Endothelial cell of umbilical vein (primary cell): ENCODE data around the gene CELF5. TPM values are rescaled to one million over a fixed set of nuclear protein-coding genes. Genes with fewer than 3 reads are reported as not detected.

Experiments
- BruUV-seq: library from RNA; stranded (reverse); fragments of 400-500 nt; replicated peaks from 2 replicates; lab custom pipeline; 2021; lab: Mats Ljungman, UMichigan
- CTCF ChIA-PET: fragments of 300-600, 350-600 bp; sonication (Branson Sonifier 250); formaldehyde crosslinking; loops from one replicate; lab custom pipeline; 2021; ENCODE audit warnings: antibody characterized with exemption, inconsistent platforms; lab: Charles Lee
- POLR2A ChIA-PET: fragments of 300-600, 350-600 bp; sonication (Branson Sonifier 250); formaldehyde crosslinking; loops from one replicate; lab custom pipeline; 2021; ENCODE audit warnings: antibody characterized with exemption, inconsistent platforms; lab: Charles Lee
- DNase-seq: peaks from one replicate; pipeline ENCODE4 v3.0.0-alpha.2; 2011; ENCODE audit warnings: low read depth, low spot score
- FAIRE-seq: peaks from 2 replicates; lab custom pipeline; 2011; peaks lifted over from hg19 to GRCh38; lab: Jason Lieb, UNC
- H2AFZ ChIP-seq: 2 replicates; pipeline ENCODE4 v1.6.0; 2012; ENCODE audit warnings: low read depth, low read length, control low read depth, inconsistent platforms
- H3K27ac ChIP-seq: 2 replicates; pipeline ENCODE4 v1.5.1; 2011; ENCODE audit warnings: low read depth, mild to moderate bottlenecking, control low read depth, low read length, moderate library complexity; ENCODE audit not compliant: insufficient read depth
- H3K27me3 ChIP-seq, 2 experiments: 2 replicates each; pipeline versions ENCODE4 v1.6.0 to v1.6.1; 2011; ENCODE audit warnings: low read length in 2 of 2, mixed read lengths in 1 of 2; ENCODE audit not compliant: control insufficient read depth in 2 of 2, insufficient read depth in 2 of 2
- H3K36me3 ChIP-seq, 2 experiments: 2 replicates in 1 of 2; 3 replicates in 1 of 2; pipeline ENCODE4 v1.5.1; 2011; ENCODE audit warnings: low read length in 2 of 2, mild to moderate bottlenecking in 1 of 2, moderate library complexity in 1 of 2; ENCODE audit not compliant: control insufficient read depth in 2 of 2, insufficient read depth in 2 of 2; ENCODE audit errors: extremely low read depth in 1 of 2
- H3K4me1 ChIP-seq: 3 replicates; pipeline ENCODE4 v1.5.1; 2011; ENCODE audit warnings: mild to moderate bottlenecking, low read length; ENCODE audit not compliant: control insufficient read depth, insufficient read depth; ENCODE audit errors: extremely low read depth
- H3K4me2 ChIP-seq: 2 replicates; pipeline ENCODE4 v1.6.1; 2011; ENCODE audit warnings: low read length, control low read depth, mixed read lengths; ENCODE audit not compliant: insufficient read depth
- H3K4me3 ChIP-seq, 3 experiments: fragments of 200-600 bp in 1 of 3; sonication (generic), shearing (Covaris generic) in 1 of 3; replicated peaks in 1 of 3; 2 replicates each; pipeline ENCODE4 v1.5.1; 2011 to 2016; ENCODE audit warnings: control low read depth in 3 of 3, low read length in 3 of 3, mild to moderate bottlenecking in 2 of 3, inconsistent platforms in 1 of 3, low read depth in 1 of 3, moderate library complexity in 1 of 3; ENCODE audit not compliant: insufficient read depth in 1 of 3
- H3K79me2 ChIP-seq: 2 replicates; pipeline ENCODE4 v1.6.0; 2012; ENCODE audit warnings: low read length, inconsistent platforms; ENCODE audit not compliant: control insufficient read depth, insufficient read depth
- H3K9ac ChIP-seq: replicated peaks from 2 replicates; pipeline ENCODE3; 2011; ENCODE audit warnings: low read length, control low read depth; ENCODE audit not compliant: insufficient read depth; ENCODE audit errors: extremely low read depth
- H3K9me1 ChIP-seq: replicated peaks from 3 replicates; pipeline ENCODE4 v1.6.0; 2011; ENCODE audit warnings: mild to moderate bottlenecking, low read length; ENCODE audit not compliant: control insufficient read depth, insufficient read depth; ENCODE audit errors: extremely low read depth
- H3K9me3 ChIP-seq: replicated peaks from 2 replicates; pipeline ENCODE4 v1.5.1; 2012; ENCODE audit warnings: low read length, inconsistent platforms; ENCODE audit not compliant: control insufficient read depth, insufficient read depth
- H4K20me1 ChIP-seq: replicated peaks from 2 replicates; pipeline ENCODE3; 2011; ENCODE audit warnings: mild to moderate bottlenecking, low read length; ENCODE audit not compliant: control insufficient read depth, insufficient read depth; ENCODE audit errors: extremely low read depth
- EZH2 ChIP-seq: IDR thresholded peaks from 2 replicates; pipeline ENCODE4 v1.6.1; 2012; ENCODE audit warnings: borderline replicate concordance, low read depth, mild to moderate bottlenecking, moderate library complexity, low read length, inconsistent platforms; ENCODE audit not compliant: severe bottlenecking
- GATA2 ChIP-seq: IDR thresholded peaks from 2 replicates; pipeline ENCODE4 v1.7.0; 2011; ENCODE audit warnings: low read depth, mild to moderate bottlenecking, moderate library complexity, mixed read lengths, low read length; ENCODE audit not compliant: insufficient read length, insufficient read depth
- JUN ChIP-seq: IDR thresholded peaks from 2 replicates; pipeline ENCODE4 v1.6.1; 2011; ENCODE audit warnings: borderline replicate concordance, low read depth; ENCODE audit not compliant: insufficient read length, insufficient read depth
- MAX ChIP-seq: IDR thresholded peaks from 2 replicates; pipeline ENCODE4 v1.6.1; 2011; ENCODE audit not compliant: insufficient read depth, insufficient read length
- MYC ChIP-seq: IDR thresholded peaks from one replicate; pipeline ENCODE4 v1.6.1; 2011; ENCODE audit warnings: mild to moderate bottlenecking, low read depth, low read length
- dilution Hi-C: fragments of 300-500 bp; cut with MboI; formaldehyde crosslinking; loops from one replicate; pipeline ENCODE4 v1.15.0; 2019; ENCODE audit warnings: low sequenced_read_pairs; ENCODE audit not compliant: extremely low pct_ligation_motif_present
- intact Hi-C: fragments of 100-400 bp; cut with micrococcal nuclease; formaldehyde crosslinking; loops from one replicate; pipeline ENCODE4 v1.10.0; 2022
- polyA plus RNA-seq, 4 experiments: library from polyadenylated mRNA; depleted of rRNA in 3 of 4; stranded (reverse) in 3 of 4; unstranded in 1 of 4; fragments of >200 nt; gene quantifications; 2 replicates each; pipeline versions ENCODE4 v1.2.1 to v1.2.3, GENCODE V29; 2011 to 2012; ENCODE audit warnings: missing spikeins in 1 of 4
- total RNA-seq: library from RNA; stranded (reverse); gene quantifications from 2 replicates; pipeline ENCODE4 v1.2.3, GENCODE V29; 2021

The CELF5 gene
- total and polyA plus RNA-seq, 2 donors (not counting 3 experiments of a cell fraction or from before 2014, with no cell fraction given): not detected

- no peaks in the 10 kb centered on the region for H3K4me1 ChIP-seq
- no peak for FAIRE-seq
- no peaks in the 10 kb centered on the region for H3K9me1 ChIP-seq
- dilution Hi-C loops: no loop called here
- POLR2A ChIA-PET: no interaction called here
- no peak overlapping the region for H3K4me2 ChIP-seq
- no peak for TF ChIP-seq MYC
- no peak for TF ChIP-seq JUN
- no peak for TF ChIP-seq GATA2
- TF ChIP-seq EZH2: no peak
- no peak for TF ChIP-seq MAX
- CTCF ChIA-PET: interaction anchor here (0.8 kb wide), 1 partner anchor 26 kb away, joined by 4 read pairs; no protein-coding TSS in a partner anchor
- intact Hi-C loops: no loop called here
- no peak overlapping the region for H3K9ac ChIP-seq
- no peak overlapping the region for H3K4me3 ChIP-seq
- no peaks in the 10 kb centered on the region for H3K36me3 ChIP-seq
- no peak overlapping the region for H2AFZ ChIP-seq
- H3K9me3 ChIP-seq: no peaks in the 10 kb centered on the region
- peaks cover 1 to 13% of the 10 kb centered on the region in 2 experiments for H3K27me3 ChIP-seq
- DNase-seq: no peak
- no peak overlapping the region for H3K27ac ChIP-seq
- no TSS peak for BruUV-seq
- H3K79me2 ChIP-seq: no peaks in the 10 kb centered on the region
- no peaks in the 10 kb centered on the region for H4K20me1 ChIP-seq
These were observed 54.8 kb downstream of the CELF5 start for GRCh38 chr19:3279306-3279705.

GRCh38 chr19:3281026-3281425 is 56.6 kb downstream of the CELF5 start:
- dilution Hi-C loops: no loop called here
- H3K36me3 ChIP-seq: no peaks in the 10 kb centered on the region
- no peak overlapping the region for H3K27ac ChIP-seq
- H3K4me2 ChIP-seq: no peak overlapping the region
- H3K9me3 ChIP-seq: no peaks in the 10 kb centered on the region
- CTCF ChIA-PET: interaction anchor here (1.1 kb wide), 1 partner anchor 204 kb away, joined by 4 read pairs; no protein-coding TSS in a partner anchor
- H3K9me1 ChIP-seq: no peaks in the 10 kb centered on the region
- no peaks in the 10 kb centered on the region for H3K4me1 ChIP-seq
- no peak for TF ChIP-seq JUN
- no peaks in the 10 kb centered on the region for H3K79me2 ChIP-seq
- no peak overlapping the region for H3K9ac ChIP-seq
- DNase-seq: no peak
- no peak for FAIRE-seq
- H3K4me3 ChIP-seq: no peak overlapping the region
- intact Hi-C loops: no loop called here
- peaks cover 3 to 10% of the 10 kb centered on the region in 2 experiments for H3K27me3 ChIP-seq
- POLR2A ChIA-PET: no interaction called here
- no peaks in the 10 kb centered on the region for H4K20me1 ChIP-seq
- H2AFZ ChIP-seq: no peak overlapping the region
- no TSS peak for BruUV-seq
